ENCODE measurements around the gene ITPR3.

ITPR3 gene

DNA sequence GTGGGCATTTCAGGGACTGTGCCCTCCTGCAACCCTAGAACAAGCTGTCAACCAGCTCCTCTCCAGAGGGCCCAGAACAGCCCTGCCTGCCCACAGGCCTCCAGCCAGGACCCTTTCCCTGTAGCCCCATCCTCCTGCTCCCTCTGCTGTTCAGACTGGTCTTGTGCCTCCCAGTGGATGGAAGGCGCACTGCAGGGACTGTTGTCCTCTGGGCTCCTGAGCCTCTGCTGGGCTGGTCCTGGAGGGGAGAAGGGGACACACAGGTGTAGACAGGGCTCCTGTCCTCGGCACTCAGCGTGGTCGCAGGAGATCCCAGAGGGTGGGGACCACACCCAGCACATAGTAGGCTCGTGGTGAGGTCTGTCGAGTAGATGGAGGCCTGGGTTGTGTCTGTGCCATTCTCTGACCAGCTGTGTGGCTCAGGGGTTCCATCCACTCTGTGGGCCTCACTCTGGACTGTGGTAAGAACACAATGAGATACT, 11.5 kb downstream of the ITPR3 start:
- Histone ChIP-seq H3K4me3 (no peak overlapping the region), H3K9ac (no peak overlapping the region), H3K27ac (no peak overlapping the region), H4K20me1 (peaks cover 0 to 80% (median 44%) of the 10 kb centered on the region in 11 experiments; a peak in 18 of 22 replicates), H3K9me3 (replicated peaks in 1 of 11) (no peaks in the 10 kb centered on the region), H3K36me3 (peaks cover 0 to 3% (median 0%) of the 10 kb centered on the region in 11 experiments; a peak in 2 of 22 replicates), H3K27me3 (peaks cover 0 to 7% (median 0%) of the 10 kb centered on the region in 11 experiments; a peak in 7 of 22 replicates), H3K4me2 (peak overlapping the region in 10 of 11 experiments; percentile 81 to 100 (median 92); a peak in 18 of 22 replicates), H3K4me1 (peaks cover 16 to 55% (median 41%) of the 10 kb centered on the region in 10 experiments)
- TF ChIP-seq Cebpa-rat (IDR thresholded peaks at IDR 0.05) = no peak

DNA sequence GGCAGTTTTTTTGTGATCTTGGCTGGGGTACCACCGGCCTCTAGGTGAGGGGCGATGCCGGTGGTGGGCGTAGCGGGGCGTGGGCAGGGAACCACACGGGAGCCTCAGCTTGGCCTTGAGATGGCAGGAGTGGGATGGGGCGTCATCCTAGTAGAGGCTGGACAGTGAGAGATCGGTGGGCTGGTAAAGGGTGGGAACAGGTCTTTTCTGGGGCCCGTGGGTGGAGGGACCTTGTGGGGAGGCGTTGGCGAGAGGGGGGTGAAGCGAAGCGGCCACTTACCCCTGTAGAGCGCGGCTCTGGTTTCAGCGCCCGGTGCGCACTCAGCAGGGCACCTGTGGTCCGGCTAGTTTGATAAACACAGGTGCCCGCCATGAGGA, 12.0 kb downstream of the ITPR3 start:
- Histone ChIP-seq H4K20me1 (peaks cover 0 to 79% (median 41%) of the 10 kb centered on the region in 11 experiments; a peak in 18 of 22 replicates), H3K9ac (peak overlapping the region in 10 of 11 experiments; percentile 21 to 74 (median 62); a peak in 18 of 22 replicates), H3K9me3 (replicated peaks in 1 of 11) (no peaks in the 10 kb centered on the region), H3K27me3 (peaks cover 0 to 7% (median 0%) of the 10 kb centered on the region in 11 experiments; a peak in 7 of 22 replicates), H3K4me2 (peak overlapping the region; percentile 81 to 100 (median 94)), H3K36me3 (peaks cover 0 to 3% (median 0%) of the 10 kb centered on the region in 11 experiments; a peak in 2 of 22 replicates), H3K27ac (peak overlapping the region in 6 of 11 experiments; percentile 33 to 51 (median 48); a peak in 6 of 22 replicates), H3K4me3 (peak overlapping the region; percentile 49 to 66 (median 56)), H3K4me1 (peaks cover 16 to 55% (median 41%) of the 10 kb centered on the region in 10 experiments)
- no peak for TF ChIP-seq Cebpa-rat (IDR thresholded peaks at IDR 0.05)

DNA sequence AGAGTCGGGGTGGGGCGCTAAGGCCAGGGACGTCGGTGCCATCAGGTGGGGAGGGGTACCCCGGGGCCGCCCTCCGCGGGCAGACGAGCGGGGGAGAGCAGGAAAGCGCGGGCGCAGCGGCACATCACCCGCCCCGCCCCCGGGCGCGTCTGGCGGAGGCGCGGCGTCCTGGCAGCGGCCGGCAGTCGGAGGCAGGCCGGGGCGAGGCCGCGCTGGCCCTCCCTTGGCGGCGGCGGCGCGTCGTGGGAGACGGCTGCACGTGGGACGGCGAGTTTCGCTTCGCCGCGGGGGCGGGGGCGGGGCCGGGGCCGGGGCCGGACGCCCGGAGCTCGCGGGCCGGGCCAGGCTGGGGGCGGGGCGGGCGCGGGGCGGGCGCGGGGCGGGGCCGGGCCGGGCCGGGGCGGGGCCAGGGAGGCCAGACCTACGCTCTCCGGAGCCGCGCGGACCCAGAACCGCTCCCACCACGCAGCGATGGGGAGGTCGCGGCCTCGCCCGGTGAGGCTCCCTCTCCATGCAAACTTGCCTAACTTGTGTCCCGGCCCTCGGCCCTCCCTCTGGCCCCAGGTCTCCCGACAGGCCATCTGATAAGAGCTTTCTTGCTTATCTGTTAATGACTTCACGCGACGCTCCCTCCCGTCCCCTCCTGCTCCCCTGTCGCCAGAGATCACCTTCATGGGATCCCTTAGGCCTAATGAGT, 12.5 kb downstream of the ITPR3 start:
- H4K20me1 ChIP-seq = peaks cover 0 to 77% (median 41%) of the 10 kb centered on the region in 11 experiments; a peak in 18 of 22 replicates
- H3K9me3 ChIP-seq (replicated peaks in 1 of 11) = no peaks in the 10 kb centered on the region
- H3K9ac ChIP-seq = peak overlapping the region; percentile 21 to 74 (median 63); a peak in 20 of 22 replicates
- TF ChIP-seq Cebpa-rat (IDR thresholded peaks at IDR 0.05) = no peak
- peaks cover 0 to 3% (median 0%) of the 10 kb centered on the region in 11 experiments; a peak in 3 of 22 replicates for H3K36me3 ChIP-seq
- peaks cover 0 to 7% (median 0%) of the 10 kb centered on the region in 11 experiments; a peak in 7 of 22 replicates for H3K27me3 ChIP-seq
- H3K4me3 ChIP-seq = peak overlapping the region; percentile 49 to 68 (median 60)
- peak overlapping the region; percentile 86 to 100 (median 96) for H3K4me2 ChIP-seq
- peak overlapping the region in 6 of 11 experiments; percentile 33 to 51 (median 48); a peak in 6 of 22 replicates for H3K27ac ChIP-seq
- peaks cover 16 to 55% (median 42%) of the 10 kb centered on the region in 10 experiments for H3K4me1 ChIP-seq

GRCh38 chr6:33634161-33634727, 13.1 kb downstream of the ITPR3 start:
- Histone ChIP-seq H3K4me1 (peaks cover 16 to 57% (median 43%) of the 10 kb centered on the region in 10 experiments), H3K9ac (peak overlapping the region in 10 of 11 experiments; percentile 17 to 71 (median 58); a peak in 15 of 22 replicates), H3K27ac (no peak overlapping the region), H3K9me3 (replicated peaks in 1 of 11) (no peaks in the 10 kb centered on the region), H3K36me3 (peaks cover 0 to 3% (median 0%) of the 10 kb centered on the region in 11 experiments; a peak in 3 of 22 replicates), H4K20me1 (peaks cover 0 to 74% (median 41%) of the 10 kb centered on the region in 11 experiments; a peak in 18 of 22 replicates), H3K4me3 (peak overlapping the region; percentile 49 to 68 (median 60)), H3K27me3 (peaks cover 0 to 7% (median 0%) of the 10 kb centered on the region in 11 experiments; a peak in 7 of 22 replicates), H3K4me2 (peak overlapping the region; percentile 86 to 100 (median 96))
- TF ChIP-seq Cebpa-rat (IDR thresholded peaks at IDR 0.05) = no peak

GRCh38 chr6:33634946-33635345, 13.8 kb downstream of the ITPR3 start:
- H3K27me3 ChIP-seq = peaks cover 0 to 7% (median 0%) of the 10 kb centered on the region in 11 experiments; a peak in 7 of 22 replicates

GRCh38 chr6:33636655-33637054, 15.5 kb downstream of the ITPR3 start:
- Histone ChIP-seq H3K4me1 (peaks cover 16 to 57% (median 43%) of the 10 kb centered on the region in 10 experiments), H3K9ac (no peak overlapping the region), H3K27ac (no peak overlapping the region), H4K20me1 (peaks cover 0 to 79% (median 41%) of the 10 kb centered on the region in 11 experiments; a peak in 18 of 22 replicates), H3K4me3 (no peak overlapping the region), H3K27me3 (peaks cover 0 to 7% (median 0%) of the 10 kb centered on the region in 11 experiments; a peak in 7 of 22 replicates), H3K36me3 (peaks cover 0 to 17% (median 10%) of the 10 kb centered on the region in 11 experiments; a peak in 11 of 22 replicates), H3K9me3 (replicated peaks in 1 of 11) (no peaks in the 10 kb centered on the region), H3K4me2 (no peak overlapping the region)
- no peak for TF ChIP-seq Cebpa-rat (IDR thresholded peaks at IDR 0.05)

More at GRCh38 chr6:33634946-33635345, 13.8 kb downstream of the ITPR3 start:
- H3K4me2 ChIP-seq = peak overlapping the region; percentile 86 to 100 (median 96); a peak in 20 of 22 replicates
- peak overlapping the region in 2 of 11 experiments; percentile 71; a peak in 2 of 22 replicates for H3K9ac ChIP-seq
- no peaks in the 10 kb centered on the region for H3K9me3 ChIP-seq (replicated peaks in 1 of 11)
- H3K36me3 ChIP-seq = peaks cover 0 to 3% (median 0%) of the 10 kb centered on the region in 11 experiments; a peak in 3 of 22 replicates
- H3K27ac ChIP-seq = no peak overlapping the region
- H3K4me1 ChIP-seq = peaks cover 16 to 57% (median 43%) of the 10 kb centered on the region in 10 experiments
- TF ChIP-seq Cebpa-rat (IDR thresholded peaks at IDR 0.05) = no peak
- no peak overlapping the region for H3K4me3 ChIP-seq
- peaks cover 0 to 80% (median 41%) of the 10 kb centered on the region in 11 experiments; a peak in 18 of 22 replicates for H4K20me1 ChIP-seq

DNA sequence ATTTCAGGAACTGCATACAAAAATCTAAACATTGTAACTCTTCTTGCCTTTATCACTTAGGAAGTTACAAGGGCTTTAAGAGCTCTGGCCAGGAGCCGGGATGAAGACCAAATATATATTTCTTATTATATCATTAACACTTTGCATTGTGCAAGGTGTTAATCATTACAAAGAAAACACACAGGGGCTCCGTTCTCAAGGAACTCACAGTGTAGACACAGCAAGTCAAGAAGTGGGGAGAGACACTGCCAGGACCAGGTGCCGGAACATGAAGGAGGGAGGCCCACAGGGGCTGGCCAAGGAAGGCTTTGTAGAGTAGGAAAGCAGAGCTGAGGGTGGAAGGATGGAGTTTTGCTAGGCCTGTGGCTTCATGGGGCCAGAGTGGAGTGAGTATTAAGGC, 17.4 kb downstream of the ITPR3 start:
- no peaks in the 10 kb centered on the region for H3K9me3 ChIP-seq (replicated peaks in 1 of 11)
- no peak overlapping the region for H3K9ac ChIP-seq
- peaks cover 0 to 74% (median 26%) of the 10 kb centered on the region in 11 experiments; a peak in 18 of 22 replicates for H4K20me1 ChIP-seq
- H3K4me2 ChIP-seq = peak overlapping the region in 1 of 11 experiments; percentile 35; a peak in 1 of 22 replicates
- H3K4me3 ChIP-seq = no peak overlapping the region
- peaks cover 12 to 41% (median 28%) of the 10 kb centered on the region in 10 experiments for H3K4me1 ChIP-seq
- no peak for TF ChIP-seq Cebpa-rat (IDR thresholded peaks at IDR 0.05)
- no peak overlapping the region for H3K27ac ChIP-seq
- H3K27me3 ChIP-seq = peaks cover 0 to 7% (median 0%) of the 10 kb centered on the region in 11 experiments; a peak in 7 of 22 replicates
- peaks cover 0 to 34% (median 17%) of the 10 kb centered on the region in 11 experiments; a peak in 15 of 22 replicates for H3K36me3 ChIP-seq

GRCh38 chr6:33639559-33639958, 18.4 kb downstream of the ITPR3 start:
- peaks cover 0 to 37% (median 21%) of the 10 kb centered on the region in 11 experiments; a peak in 15 of 22 replicates for H3K36me3 ChIP-seq

More at GRCh38 chr6:33639559-33639958, 18.4 kb downstream of the ITPR3 start:
- Histone ChIP-seq H4K20me1 (peaks cover 0 to 70% (median 19%) of the 10 kb centered on the region in 11 experiments; a peak in 17 of 22 replicates), H3K9me3 (replicated peaks in 1 of 11) (no peaks in the 10 kb centered on the region), H3K4me2 (no peak overlapping the region), H3K4me1 (peaks cover 4 to 33% (median 20%) of the 10 kb centered on the region in 10 experiments), H3K4me3 (no peak overlapping the region), H3K27ac (no peak overlapping the region), H3K9ac (no peak overlapping the region), H3K27me3 (peaks cover 0 to 4% (median 0%) of the 10 kb centered on the region in 11 experiments; a peak in 2 of 22 replicates)
- no peak for TF ChIP-seq Cebpa-rat (IDR thresholded peaks at IDR 0.05)

All from BLaER1 treated with 17β-estradiol and CSF1 and Interleukin-3, amounts not matched to agents 10 nM and 100 nM (cell line).